MCF 10A (cell line): ENCODE results near the gene ZNF552. TPM values are rescaled to one million over a fixed set of nuclear protein-coding genes. Genes with fewer than 3 reads are reported as not detected.

Source experiments
- BruUV-seq: library from RNA; stranded (reverse); fragments of 400-500 nt; replicated peaks from 2 replicates; lab custom pipeline; 2021; lab: Mats Ljungman, UMichigan
- CTCF ChIA-PET: fragments of 300-600 bp; sonication (Branson Sonifier 250); formaldehyde crosslinking; extraction: SDS; loops from one replicate; lab custom pipeline; 2021; ENCODE audit warnings: antibody characterized with exemption, inconsistent platforms; lab: Yijun Ruan, JAX
- POLR2A ChIA-PET: fragments of 300-600, 350-650 bp; sonication (Branson Sonifier 250); formaldehyde crosslinking; extraction: SDS; loops from one replicate; lab custom pipeline; 2020; ENCODE audit warnings: antibody characterized with exemption, inconsistent platforms; lab: Yijun Ruan, JAX
- DNase-seq: peaks from one replicate; pipeline ENCODE4 v3.0.0-alpha.2; 2018; ENCODE audit not compliant: unreplicated experiment
- H3K27ac Mint-ChIP-seq: one replicate; pipeline ENCODE4 v1.8.0; 2022; ENCODE audit warnings: mild to moderate bottlenecking, low read depth, mixed read lengths; ENCODE audit not compliant: unreplicated experiment
- H3K27me3 Mint-ChIP-seq: one replicate; pipeline ENCODE4 v1.8.0; 2022; ENCODE audit warnings: mixed read lengths; ENCODE audit not compliant: insufficient read depth, unreplicated experiment
- H3K36me3 Mint-ChIP-seq: one replicate; pipeline ENCODE4 v1.8.0; 2022; ENCODE audit warnings: mild to moderate bottlenecking, moderate library complexity, mixed read lengths; ENCODE audit not compliant: insufficient read depth, unreplicated experiment
- H3K4me1 Mint-ChIP-seq: one replicate; pipeline ENCODE4 v1.8.0; 2022; ENCODE audit warnings: mixed read lengths; ENCODE audit not compliant: insufficient read depth, unreplicated experiment
- H3K4me3 Mint-ChIP-seq: one replicate; pipeline ENCODE4 v1.8.0; 2022; ENCODE audit warnings: mild to moderate bottlenecking, moderate library complexity, mixed read lengths; ENCODE audit not compliant: unreplicated experiment
- H3K9me3 Mint-ChIP-seq: one replicate; pipeline ENCODE4 v1.8.0; 2022; ENCODE audit warnings: mixed read lengths; ENCODE audit not compliant: unreplicated experiment
- intact Hi-C: fragments of 100-400 bp; cut with micrococcal nuclease; formaldehyde crosslinking; loops from 2 replicates; pipeline ENCODE4 v1.14.1; 2022
- total RNA-seq: library from RNA; stranded (reverse); gene quantifications from 2 replicates; pipeline ENCODE4 v1.2.3, GENCODE V29; 2022
- TF ChIP-seq, protein P1 (sequence below): fragments of 200-600 bp; IDR thresholded peaks from one replicate; pipeline ENCODE4 v1.8.0; 2022; ENCODE audit warnings: antibody characterized with exemption, mild to moderate bottlenecking; ENCODE audit not compliant: unreplicated experiment

Gene ZNF552
- total RNA-seq, 1 experiment from 2014 or later = 5.6 TPM

DNA sequence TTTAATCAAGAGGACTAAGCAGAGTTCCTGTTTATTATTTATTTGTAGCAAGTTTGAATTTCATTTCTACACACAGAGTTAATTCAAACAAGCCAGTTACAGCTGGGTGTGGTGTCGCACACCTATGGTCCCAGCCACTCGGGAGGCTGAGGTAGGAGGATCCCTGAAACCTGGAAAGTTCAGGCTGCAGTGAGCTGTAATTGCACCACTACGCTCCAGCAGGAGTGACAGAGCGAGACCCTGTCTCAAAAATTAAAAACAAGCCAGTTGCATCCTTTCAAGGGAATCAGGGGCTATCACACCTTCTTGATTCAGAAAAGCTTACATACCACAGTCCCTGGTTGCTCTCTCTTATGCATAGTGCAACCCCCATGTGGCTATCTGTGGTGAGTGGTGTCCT lies 25.4 kb downstream of the ZNF552 start:
- ChIA-PET POLR2A (no interaction called here), CTCF (no interaction called here)
- Mint-ChIP-seq H3K9me3 (peaks cover 7% of the 10 kb centered on the region), H3K4me1 (no peaks in the 10 kb centered on the region), H3K4me3 (no peak overlapping the region), H3K36me3 (peaks cover 34% of the 10 kb centered on the region), H3K27ac (no peak overlapping the region), H3K27me3 (no peaks in the 10 kb centered on the region)
- DNase-seq = no peak
- TF ChIP-seq, protein P1, sequence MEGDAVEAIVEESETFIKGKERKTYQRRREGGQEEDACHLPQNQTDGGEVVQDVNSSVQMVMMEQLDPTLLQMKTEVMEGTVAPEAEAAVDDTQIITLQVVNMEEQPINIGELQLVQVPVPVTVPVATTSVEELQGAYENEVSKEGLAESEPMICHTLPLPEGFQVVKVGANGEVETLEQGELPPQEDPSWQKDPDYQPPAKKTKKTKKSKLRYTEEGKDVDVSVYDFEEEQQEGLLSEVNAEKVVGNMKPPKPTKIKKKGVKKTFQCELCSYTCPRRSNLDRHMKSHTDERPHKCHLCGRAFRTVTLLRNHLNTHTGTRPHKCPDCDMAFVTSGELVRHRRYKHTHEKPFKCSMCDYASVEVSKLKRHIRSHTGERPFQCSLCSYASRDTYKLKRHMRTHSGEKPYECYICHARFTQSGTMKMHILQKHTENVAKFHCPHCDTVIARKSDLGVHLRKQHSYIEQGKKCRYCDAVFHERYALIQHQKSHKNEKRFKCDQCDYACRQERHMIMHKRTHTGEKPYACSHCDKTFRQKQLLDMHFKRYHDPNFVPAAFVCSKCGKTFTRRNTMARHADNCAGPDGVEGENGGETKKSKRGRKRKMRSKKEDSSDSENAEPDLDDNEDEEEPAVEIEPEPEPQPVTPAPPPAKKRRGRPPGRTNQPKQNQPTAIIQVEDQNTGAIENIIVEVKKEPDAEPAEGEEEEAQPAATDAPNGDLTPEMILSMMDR = no peak
- intact Hi-C loops = no loop called here
- BruUV-seq = no TSS peak

DNA sequence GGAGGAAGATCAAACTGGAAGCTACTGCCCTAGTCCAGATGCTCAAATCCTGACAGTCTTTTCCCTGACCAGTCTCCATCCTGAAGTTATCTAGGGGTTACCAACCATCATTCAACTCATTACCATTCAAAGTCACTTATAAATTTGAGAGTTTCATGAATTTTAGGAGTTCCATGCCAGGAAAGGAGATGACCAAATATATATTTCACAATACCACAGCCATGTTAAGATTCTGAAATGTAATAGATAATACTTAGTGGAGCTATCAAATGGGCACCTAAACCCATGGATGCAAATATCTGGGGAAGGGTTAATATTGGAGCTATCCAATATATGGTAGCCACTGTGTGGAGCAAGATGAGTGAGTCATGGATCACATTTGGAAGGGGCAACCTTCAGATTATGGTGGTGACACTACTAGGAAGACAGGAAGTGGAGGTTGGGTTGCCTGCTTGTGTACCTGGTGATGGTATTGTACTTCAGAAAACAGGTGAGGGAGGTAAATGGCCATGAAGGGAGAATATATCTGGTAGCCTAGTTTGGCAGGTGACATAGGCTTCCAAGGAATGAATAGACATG lies 26.5 kb downstream of the ZNF552 start:
- Mint-ChIP-seq H3K9me3 (peaks cover 7% of the 10 kb centered on the region), H3K4me3 (no peak overlapping the region), H3K4me1 (no peaks in the 10 kb centered on the region), H3K27me3 (no peaks in the 10 kb centered on the region), H3K27ac (peak overlapping the region; percentile 44), H3K36me3 (peaks cover 38% of the 10 kb centered on the region)
- intact Hi-C loops = no loop called here
- ChIA-PET CTCF (interaction anchor here (0.6 to 0.7 kb wide), 2 partner anchors 9 to 567 kb away, joined by 3 to 4 read pairs; no protein-coding TSS in a partner anchor), POLR2A (interaction anchor here (1.0 to 1.3 kb wide), 2 partner anchors 16 to 19 kb away, joined by 3 to 4 read pairs; partner anchors contain the start of gene ZNF586)
- no peak for DNase-seq
- no TSS peak for BruUV-seq
- TF ChIP-seq, protein P1 = no peak

DNA sequence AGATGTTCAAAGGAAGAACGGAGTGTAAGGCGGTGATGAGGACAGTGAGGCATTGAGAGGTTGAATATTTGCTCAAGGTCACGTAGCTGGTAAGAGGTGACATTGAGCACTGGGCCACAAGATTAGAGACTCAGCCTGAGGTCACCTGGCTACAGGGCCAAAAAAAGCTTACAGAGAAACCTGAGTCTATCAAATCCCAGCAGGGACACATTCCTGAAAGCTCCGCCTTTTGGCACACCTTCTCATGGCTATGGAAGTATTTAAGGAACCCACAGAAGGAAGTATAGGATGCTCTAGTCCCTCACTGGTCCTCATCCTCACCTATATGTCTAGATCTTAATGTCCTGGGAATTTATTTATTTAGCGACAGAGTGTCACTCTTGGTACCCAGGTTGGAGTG lies 27.8 kb downstream of the ZNF552 start:
- intact Hi-C loops = no loop called here
- H3K27me3 Mint-ChIP-seq = no peaks in the 10 kb centered on the region
- ChIA-PET CTCF (no interaction called here), POLR2A (interaction anchor here (0.6 kb wide), 2 partner anchors 28 to 245 kb away, joined by 3 to 4 read pairs; partner anchors contain the start of gene ZNF552)
- no peaks in the 10 kb centered on the region for H3K4me1 Mint-ChIP-seq
- DNase-seq = no peak
- peaks cover 51% of the 10 kb centered on the region for H3K36me3 Mint-ChIP-seq
- TF ChIP-seq, protein P1 = no peak
- no TSS peak for BruUV-seq
- H3K9me3 Mint-ChIP-seq = peaks cover 7% of the 10 kb centered on the region
- H3K27ac Mint-ChIP-seq = peak overlapping the region; percentile 35
- no peak overlapping the region for H3K4me3 Mint-ChIP-seq

DNA sequence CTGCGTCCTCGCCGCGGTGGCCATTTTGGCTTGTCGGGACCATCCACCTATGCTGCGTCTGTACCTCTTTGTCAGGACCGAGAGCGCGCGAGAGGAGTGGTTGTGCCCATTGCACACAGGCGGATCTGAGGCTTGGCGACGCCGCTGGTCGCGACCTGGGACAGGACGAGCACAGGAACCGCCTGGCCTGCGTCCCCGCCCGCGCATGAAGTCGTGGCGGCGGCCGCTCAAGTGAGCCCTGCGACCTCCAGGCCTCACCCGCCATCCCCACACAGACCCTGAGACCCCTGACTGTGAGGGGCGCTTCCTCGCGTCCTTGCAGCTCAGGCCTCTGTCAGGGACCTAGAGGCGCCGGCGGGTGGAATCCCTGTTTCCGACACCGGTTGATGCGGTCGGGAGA lies 28.4 kb downstream of the ZNF552 start:
- no peak for DNase-seq
- CTCF ChIA-PET = no interaction called here
- H3K9me3 Mint-ChIP-seq = peaks cover 8% of the 10 kb centered on the region
- no peaks in the 10 kb centered on the region for H3K27me3 Mint-ChIP-seq
- TF ChIP-seq, protein P1 = no peak
- no peaks in the 10 kb centered on the region for H3K4me1 Mint-ChIP-seq
- H3K27ac Mint-ChIP-seq = no peak overlapping the region
- POLR2A ChIA-PET = interaction anchor here (0.6 to 1.5 kb wide), 4 partner anchors 13 to 245 kb away, joined by 3 to 4 read pairs (median 3); partner anchors contain the start of gene ZNF552
- BruUV-seq = no TSS peak
- peaks cover 53% of the 10 kb centered on the region for H3K36me3 Mint-ChIP-seq
- no peak overlapping the region for H3K4me3 Mint-ChIP-seq
- intact Hi-C loops = no loop called here
